Skeletal muscle satellite cell (primary cell): ENCODE results near the gene ABTB2.

Source experiments
- H3K27me3 ChIP-seq: 2 replicates; pipeline ENCODE4 v1.7.0; 2013; ENCODE audit warnings: low read length; ENCODE audit not compliant: control insufficient read depth, insufficient read depth
- H3K36me3 ChIP-seq: 2 replicates; pipeline ENCODE4 v1.7.0; 2013; ENCODE audit warnings: mild to moderate bottlenecking, control low read depth, low read length; ENCODE audit not compliant: insufficient read depth
- H3K4me1 ChIP-seq: 2 replicates; pipeline ENCODE4 v1.7.0; 2013; ENCODE audit warnings: low read length; ENCODE audit not compliant: control insufficient read depth, insufficient read depth
- H3K4me2 ChIP-seq: 2 replicates; pipeline ENCODE4 v1.7.0; 2013; ENCODE audit warnings: mild to moderate bottlenecking, low read length
- H3K4me3 ChIP-seq: 2 replicates; pipeline ENCODE4 v1.7.0; 2013; ENCODE audit warnings: low read length
- H3K9ac ChIP-seq: 2 replicates; pipeline ENCODE4 v1.7.0; 2013; ENCODE audit warnings: mild to moderate bottlenecking, low read depth, low read length, moderate library complexity
- H3K9me3 ChIP-seq: replicated peaks from 2 replicates; pipeline ENCODE4 v1.7.0; 2013; ENCODE audit warnings: mild to moderate bottlenecking, control low read depth, low read length

ABTB2 gene

DNA sequence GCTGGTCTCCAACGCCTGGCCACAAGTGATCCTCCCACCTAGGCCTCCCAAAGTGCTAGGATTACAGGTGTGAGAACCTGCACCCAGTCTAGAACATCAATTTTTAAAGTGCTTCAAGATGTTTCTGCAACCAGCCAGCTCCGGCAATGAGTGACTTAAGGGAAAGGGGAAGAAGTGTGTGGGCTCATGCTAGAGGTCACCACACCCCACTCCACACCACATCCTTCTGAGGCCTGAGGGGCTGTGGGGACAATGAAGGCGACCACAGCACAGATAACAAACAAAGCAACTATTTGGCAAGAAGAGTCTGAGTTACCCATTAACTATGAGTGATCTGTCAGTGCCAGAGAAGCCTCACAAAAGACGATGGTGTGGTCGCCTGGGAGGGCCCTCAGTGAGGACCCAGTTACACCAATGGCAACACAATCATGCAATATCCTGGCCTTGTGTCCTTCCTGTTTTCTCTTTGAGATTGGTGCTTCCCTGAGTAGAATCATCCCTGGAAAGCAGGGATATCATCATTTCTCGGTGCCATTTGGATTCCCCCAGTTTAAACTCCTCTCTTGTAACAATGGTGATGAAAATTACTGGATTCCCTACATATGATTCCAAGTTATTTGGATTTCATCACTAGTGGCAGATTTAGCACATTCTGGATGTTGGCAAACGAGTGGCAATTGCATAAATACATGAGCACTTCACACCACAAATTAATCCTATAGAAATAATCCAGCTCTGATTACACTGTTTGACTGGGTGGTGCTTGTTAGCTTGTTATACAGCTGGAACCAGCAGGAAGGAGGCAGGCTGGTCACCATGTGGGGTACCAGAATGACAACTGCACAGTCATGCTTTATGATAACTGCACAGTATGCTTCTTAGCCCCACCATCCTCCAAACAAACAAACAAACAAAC is 18.4 kb downstream of the ABTB2 start:
- Histone ChIP-seq H3K4me3 (no peak overlapping the region), H3K4me2 (no peak overlapping the region), H3K27me3 (peaks cover 10% of the 10 kb centered on the region), H3K9ac (no peak overlapping the region), H3K4me1 (peaks cover 15% of the 10 kb centered on the region), H3K9me3 (no peaks in the 10 kb centered on the region), H3K36me3 (no peaks in the 10 kb centered on the region)

DNA sequence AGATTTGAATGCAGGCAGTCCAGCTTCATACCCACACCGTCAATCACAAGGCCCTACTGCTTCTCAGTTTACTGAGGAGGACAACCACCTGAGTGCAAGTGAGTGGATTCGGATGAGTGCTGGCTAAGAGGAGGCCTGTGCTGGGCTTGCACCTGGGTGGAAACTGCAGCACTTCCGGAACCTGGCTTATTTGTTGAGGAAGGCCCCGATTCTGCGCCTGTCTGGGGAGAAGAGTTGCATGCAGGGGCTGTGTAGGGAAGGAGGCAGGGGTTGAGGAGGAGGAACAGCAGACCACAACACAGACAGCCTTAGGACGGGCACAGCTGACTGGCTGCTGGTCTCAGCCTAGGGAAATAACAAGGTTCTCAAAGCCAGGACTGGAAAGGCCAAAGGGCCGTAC is 20.8 kb downstream of the ABTB2 start:
- Histone ChIP-seq H3K9me3 (no peaks in the 10 kb centered on the region), H3K4me3 (no peak overlapping the region), H3K4me1 (peaks cover 2% of the 10 kb centered on the region), H3K36me3 (no peaks in the 10 kb centered on the region), H3K9ac (no peak overlapping the region), H3K27me3 (peaks cover 10% of the 10 kb centered on the region), H3K4me2 (no peak overlapping the region)

DNA sequence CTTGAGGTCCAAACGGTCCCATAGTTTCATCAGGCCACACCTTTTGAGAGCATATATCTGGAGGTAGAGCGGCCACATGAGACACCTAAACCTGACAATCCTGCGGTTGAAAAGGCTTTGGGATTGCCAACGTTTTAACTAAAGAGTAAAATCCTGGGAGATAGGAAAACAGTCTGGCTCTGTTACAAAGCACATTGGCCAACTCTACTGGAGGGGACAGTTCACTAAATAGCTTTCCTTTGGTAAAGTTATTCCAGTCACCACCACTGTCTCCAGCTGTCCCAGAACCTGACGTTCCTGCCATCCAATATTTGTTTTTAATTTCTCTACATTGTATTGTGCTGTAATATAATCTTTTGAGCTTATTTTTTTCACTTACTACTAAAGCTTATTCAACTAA is 22.0 kb downstream of the ABTB2 start:
- Histone ChIP-seq H3K27me3 (peaks cover 10% of the 10 kb centered on the region), H3K4me3 (no peak overlapping the region), H3K4me1 (peaks cover 14% of the 10 kb centered on the region), H3K36me3 (no peaks in the 10 kb centered on the region), H3K9me3 (no peaks in the 10 kb centered on the region), H3K9ac (no peak overlapping the region), H3K4me2 (no peak overlapping the region)

- Histone ChIP-seq H3K4me2 (no peak overlapping the region), H3K9ac (no peak overlapping the region), H3K4me1 (peaks cover 18% of the 10 kb centered on the region), H3K36me3 (no peaks in the 10 kb centered on the region), H3K4me3 (no peak overlapping the region), H3K27me3 (peaks cover 10% of the 10 kb centered on the region), H3K9me3 (no peaks in the 10 kb centered on the region)
These were observed 22.5 kb downstream of the ABTB2 start for GRCh38 chr11:34335331-34335730.

- H3K4me2 ChIP-seq, result no peak overlapping the region
These were observed 24.0 kb downstream of the ABTB2 start for GRCh38 chr11:34333787-34334186.

GRCh38 chr11:34332524-34332923 is 25.3 kb downstream of the ABTB2 start:
- no peak overlapping the region for H3K4me3 ChIP-seq
- H3K4me2 ChIP-seq, result no peak overlapping the region
- H3K4me1 ChIP-seq, result peaks cover 18% of the 10 kb centered on the region
- H3K9me3 ChIP-seq, result no peaks in the 10 kb centered on the region
- peaks cover 13% of the 10 kb centered on the region for H3K27me3 ChIP-seq
- H3K9ac ChIP-seq, result no peak overlapping the region
- no peaks in the 10 kb centered on the region for H3K36me3 ChIP-seq

More at GRCh38 chr11:34333787-34334186, 24.0 kb downstream of the ABTB2 start:
- Histone ChIP-seq H3K27me3 (peaks cover 8% of the 10 kb centered on the region), H3K9ac (no peak overlapping the region), H3K9me3 (no peaks in the 10 kb centered on the region), H3K4me1 (peaks cover 18% of the 10 kb centered on the region), H3K4me3 (no peak overlapping the region), H3K36me3 (no peaks in the 10 kb centered on the region)

- no peaks in the 10 kb centered on the region for H3K36me3 ChIP-seq
- no peak overlapping the region for H3K4me3 ChIP-seq
- H3K4me1 ChIP-seq, result peaks cover 18% of the 10 kb centered on the region
- peak overlapping the region; percentile 13 for H3K4me2 ChIP-seq
- H3K9me3 ChIP-seq, result no peaks in the 10 kb centered on the region
- no peak overlapping the region for H3K9ac ChIP-seq
- peaks cover 20% of the 10 kb centered on the region for H3K27me3 ChIP-seq
These were observed 26.1 kb downstream of the ABTB2 start for GRCh38 chr11:34331736-34332135.

- Histone ChIP-seq H3K27me3 (peaks cover 20% of the 10 kb centered on the region), H3K36me3 (no peaks in the 10 kb centered on the region), H3K4me2 (peak overlapping the region; percentile 24), H3K9me3 (no peaks in the 10 kb centered on the region), H3K4me3 (no peak overlapping the region), H3K9ac (no peak overlapping the region), H3K4me1 (peaks cover 18% of the 10 kb centered on the region)
These were observed 26.5 kb downstream of the ABTB2 start for GRCh38 chr11:34331329-34331728.

- H3K9ac ChIP-seq, result no peak overlapping the region
- no peaks in the 10 kb centered on the region for H3K36me3 ChIP-seq
- peaks cover 18% of the 10 kb centered on the region for H3K4me1 ChIP-seq
- H3K9me3 ChIP-seq, result no peaks in the 10 kb centered on the region
- H3K4me3 ChIP-seq, result no peak overlapping the region
- H3K4me2 ChIP-seq, result peak overlapping the region; percentile 24
- peaks cover 20% of the 10 kb centered on the region for H3K27me3 ChIP-seq
These were observed 27.2 kb downstream of the ABTB2 start for GRCh38 chr11:34330653-34331052.

DNA sequence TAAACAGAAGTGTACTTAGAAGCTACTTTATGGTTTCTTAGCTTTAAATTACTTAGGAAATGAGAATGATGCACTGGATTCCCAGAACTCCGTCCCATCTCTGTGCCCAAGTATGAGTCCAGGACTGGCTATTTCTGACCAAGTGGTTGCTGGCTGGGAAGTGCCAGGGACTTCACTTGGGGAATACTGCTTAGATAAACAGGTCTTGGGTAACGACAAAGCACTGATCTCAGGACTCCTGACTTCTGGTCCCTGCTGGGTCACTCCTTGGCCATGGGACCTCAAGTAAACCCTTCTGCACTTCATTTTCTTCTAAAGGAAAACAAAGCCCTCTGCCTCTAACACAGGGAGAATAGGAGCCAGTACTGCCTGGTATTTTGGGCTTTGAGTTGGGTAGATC is 27.9 kb downstream of the ABTB2 start:
- peaks cover 17% of the 10 kb centered on the region for H3K27me3 ChIP-seq
- H3K36me3 ChIP-seq, result no peaks in the 10 kb centered on the region
- no peaks in the 10 kb centered on the region for H3K9me3 ChIP-seq
- no peak overlapping the region for H3K4me2 ChIP-seq
- H3K4me3 ChIP-seq, result no peak overlapping the region
- no peak overlapping the region for H3K9ac ChIP-seq
- peaks cover 18% of the 10 kb centered on the region for H3K4me1 ChIP-seq

- Histone ChIP-seq H3K4me2 (no peak overlapping the region), H3K4me1 (peaks cover 18% of the 10 kb centered on the region), H3K9me3 (no peaks in the 10 kb centered on the region), H3K9ac (no peak overlapping the region), H3K36me3 (no peaks in the 10 kb centered on the region), H3K4me3 (no peak overlapping the region), H3K27me3 (peaks cover 22% of the 10 kb centered on the region)
These were observed 29.2 kb downstream of the ABTB2 start for GRCh38 chr11:34328632-34328910.
